Measurements from ENCODE around the gene ADIPOR2. TPM values are rescaled to one million over a fixed set of nuclear protein-coding genes. Genes with fewer than 3 reads are reported as not detected.
A peak's percentile ranks its signal among the peaks of the same experiment; 100 is the strongest.

Gene ADIPOR2
- total RNA-seq, 1 experiment from 2014 or later: 45.3 TPM

GRCh38 chr12:1740161-1740948 is 49.5 kb downstream of the ADIPOR2 start:
- H3K23ac ChIP-seq (ENCODE audit: insufficient read length, low read depth, low read length): no peak overlapping the region
- H4K20me1 ChIP-seq (ENCODE audit: control insufficient read depth, insufficient read depth, insufficient read length): no peaks in the 10 kb centered on the region
- H3K4me3 Mint-ChIP-seq: no peak overlapping the region
- no peak overlapping the region for H2BK120ac ChIP-seq (ENCODE audit: low read depth, low read length, poor library complexity, severe bottlenecking)
- H3K4me2 ChIP-seq (ENCODE audit: insufficient read depth, insufficient read length, low read length): no peak overlapping the region
- H3K18ac ChIP-seq (ENCODE audit: insufficient read length, low read depth, low read length): no peak overlapping the region
- H4K8ac ChIP-seq (replicated peaks; ENCODE audit: insufficient read length, low read depth, low read length): no peak overlapping the region
- no peak overlapping the region for H2AFZ ChIP-seq (ENCODE audit: low read length)
- H3K27me3 Mint-ChIP-seq (ENCODE audit: low read depth): no peaks in the 10 kb centered on the region
- H3K23me2 ChIP-seq (ENCODE audit: insufficient read length, low read depth, low read length, poor library complexity, severe bottlenecking): no peaks in the 10 kb centered on the region
- H3K9ac ChIP-seq (ENCODE audit: extremely low read depth, insufficient read length, low read length): no peak overlapping the region
- H3K4me1 Mint-ChIP-seq: peaks cover 22 to 24% of the 10 kb centered on the region in 2 experiments
- no peak overlapping the region for H2BK20ac ChIP-seq (ENCODE audit: low read depth, low read length, poor library complexity, severe bottlenecking)
- no peak overlapping the region for H2BK12ac ChIP-seq (ENCODE audit: insufficient read length, low read depth, low read length)
- no peak for DNase-seq
- no peak overlapping the region for H2AK5ac ChIP-seq (ENCODE audit: insufficient read length, low read length)
- no peak overlapping the region for H2BK5ac ChIP-seq (ENCODE audit: insufficient read length, low read length)
- no peak overlapping the region for H3K14ac ChIP-seq (ENCODE audit: insufficient read depth, low read length)
- H3K56ac ChIP-seq (ENCODE audit: insufficient read length, low read depth, low read length): no peak overlapping the region
- TF ChIP-seq CTCF (conservative IDR thresholded peaks at IDR 0.05): no peak
- H3K27ac Mint-ChIP-seq: peak overlapping the region in 1 of 3 experiments; percentile 54; a peak in 3 of 7 replicates
- no peaks in the 10 kb centered on the region for H3K27me3 ChIP-seq (ENCODE audit: insufficient read depth, low read length)
- peaks cover 10% of the 10 kb centered on the region; the same call in 1 of the 2 replicates for H3K79me2 ChIP-seq (ENCODE audit: insufficient read depth, low read length)
- peaks cover 2% of the 10 kb centered on the region; the same call in 1 of the 2 replicates for H3K4me1 ChIP-seq (ENCODE audit: insufficient read depth, low read length)
- H3K79me1 ChIP-seq (ENCODE audit: insufficient read depth, low read depth, low read length, poor library complexity, severe bottlenecking): peaks cover 12% of the 10 kb centered on the region
- no peak overlapping the region for H4K5ac ChIP-seq (ENCODE audit: insufficient read length, low read depth, low read length)
- H3K9me3 ChIP-seq (ENCODE audit: control insufficient read depth, low read depth, low read length): no peaks in the 10 kb centered on the region
- H4K91ac ChIP-seq (ENCODE audit: insufficient read length, low read depth, low read length): no peak overlapping the region
- H3K9me3 Mint-ChIP-seq: no peaks in the 10 kb centered on the region; a peak in 1 of 5 replicates
- H3T11ph ChIP-seq (ENCODE audit: low read length): no peak overlapping the region
- H3K36me3 Mint-ChIP-seq (ENCODE audit: insufficient read depth in 1 of 3, low read depth in 3 of 3): peaks cover 2 to 6% (median 4%) of the 10 kb centered on the region in 3 experiments; a peak in 3 of 7 replicates
- no peak overlapping the region for H3K4ac ChIP-seq (ENCODE audit: low read depth, low read length)
- no peak overlapping the region for H3K27ac ChIP-seq (ENCODE audit: insufficient read length, low read depth, low read length)
- no peak overlapping the region for H2BK15ac ChIP-seq (ENCODE audit: low read depth, low read length)
- 100% methylated on average over 1 of the region's 5 CpGs for WGBS (ENCODE audit: extremely low coverage, insufficient read length, low lambda C conversion rate)
